Measurements from ENCODE around the gene UVSSA.

Gene UVSSA

DNA sequence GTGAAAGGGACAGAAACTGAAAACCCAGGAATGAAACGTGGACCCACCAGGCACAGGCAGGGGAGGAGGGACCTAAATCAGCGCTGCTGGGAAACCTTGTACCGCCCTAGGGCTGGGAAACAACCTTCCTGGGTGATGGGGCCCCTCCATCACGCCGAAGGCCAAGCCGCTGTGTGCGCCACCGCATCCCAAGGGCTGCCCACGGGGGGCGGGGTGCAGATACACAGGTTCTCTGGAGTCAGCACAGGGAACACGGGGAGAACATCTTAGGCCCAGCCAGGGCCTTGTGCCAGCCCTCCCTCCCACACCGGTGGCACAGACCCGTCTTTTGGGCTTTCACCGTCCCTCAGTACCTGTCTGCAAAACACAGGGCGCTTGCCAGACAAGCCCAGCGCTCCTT lies 13.0 kb downstream of the UVSSA start:
- TF ChIP-seq, protein P1, sequence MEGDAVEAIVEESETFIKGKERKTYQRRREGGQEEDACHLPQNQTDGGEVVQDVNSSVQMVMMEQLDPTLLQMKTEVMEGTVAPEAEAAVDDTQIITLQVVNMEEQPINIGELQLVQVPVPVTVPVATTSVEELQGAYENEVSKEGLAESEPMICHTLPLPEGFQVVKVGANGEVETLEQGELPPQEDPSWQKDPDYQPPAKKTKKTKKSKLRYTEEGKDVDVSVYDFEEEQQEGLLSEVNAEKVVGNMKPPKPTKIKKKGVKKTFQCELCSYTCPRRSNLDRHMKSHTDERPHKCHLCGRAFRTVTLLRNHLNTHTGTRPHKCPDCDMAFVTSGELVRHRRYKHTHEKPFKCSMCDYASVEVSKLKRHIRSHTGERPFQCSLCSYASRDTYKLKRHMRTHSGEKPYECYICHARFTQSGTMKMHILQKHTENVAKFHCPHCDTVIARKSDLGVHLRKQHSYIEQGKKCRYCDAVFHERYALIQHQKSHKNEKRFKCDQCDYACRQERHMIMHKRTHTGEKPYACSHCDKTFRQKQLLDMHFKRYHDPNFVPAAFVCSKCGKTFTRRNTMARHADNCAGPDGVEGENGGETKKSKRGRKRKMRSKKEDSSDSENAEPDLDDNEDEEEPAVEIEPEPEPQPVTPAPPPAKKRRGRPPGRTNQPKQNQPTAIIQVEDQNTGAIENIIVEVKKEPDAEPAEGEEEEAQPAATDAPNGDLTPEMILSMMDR (conservative IDR thresholded peaks at IDR 0.05; ENCODE audit: low read depth, low read length): no peak
- DNase-seq (ENCODE audit: low read depth): no peak
- H3K4me3 ChIP-seq (ENCODE audit: low read length): no peak overlapping the region

- H3K4me3 ChIP-seq (ENCODE audit: low read length): no peak overlapping the region
- TF ChIP-seq, protein P1 (conservative IDR thresholded peaks at IDR 0.05; ENCODE audit: low read depth, low read length): no peak
- DNase-seq (ENCODE audit: low read depth): no peak
Observed at GRCh38 chr4:1360423-1361283, 13.6 kb downstream of the UVSSA start.

DNA sequence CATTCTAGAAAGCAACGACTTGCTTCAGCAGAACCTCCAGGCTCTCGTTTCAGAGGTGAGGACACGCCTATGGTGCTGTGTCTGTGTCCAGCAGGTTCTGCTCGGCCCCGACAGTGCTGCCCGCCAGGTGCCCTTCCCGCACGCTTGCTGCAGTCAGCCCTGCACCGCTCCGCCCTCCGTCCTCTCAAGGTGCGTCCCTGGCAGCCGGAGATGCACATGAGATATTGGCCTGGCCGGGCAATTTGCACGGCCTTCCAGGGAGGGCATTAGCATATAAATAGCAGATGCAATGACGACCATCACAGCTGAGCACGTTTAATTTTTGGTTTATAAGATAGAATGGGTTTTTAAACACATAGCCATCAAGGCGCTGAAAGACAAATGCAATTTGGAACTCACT lies 14.4 kb downstream of the UVSSA start:
- DNase-seq (ENCODE audit: low read depth): no peak
- H3K4me3 ChIP-seq (ENCODE audit: low read length): no peak overlapping the region
- TF ChIP-seq, protein P1 (conservative IDR thresholded peaks at IDR 0.05; ENCODE audit: low read depth, low read length): no peak

GRCh38 chr4:1362046-1362445 lies 15.0 kb downstream of the UVSSA start:
- no peak for DNase-seq (ENCODE audit: low read depth)
- H3K4me3 ChIP-seq (ENCODE audit: low read length): no peak overlapping the region
- TF ChIP-seq, protein P1 (conservative IDR thresholded peaks at IDR 0.05; ENCODE audit: low read depth, low read length): no peak

DNA sequence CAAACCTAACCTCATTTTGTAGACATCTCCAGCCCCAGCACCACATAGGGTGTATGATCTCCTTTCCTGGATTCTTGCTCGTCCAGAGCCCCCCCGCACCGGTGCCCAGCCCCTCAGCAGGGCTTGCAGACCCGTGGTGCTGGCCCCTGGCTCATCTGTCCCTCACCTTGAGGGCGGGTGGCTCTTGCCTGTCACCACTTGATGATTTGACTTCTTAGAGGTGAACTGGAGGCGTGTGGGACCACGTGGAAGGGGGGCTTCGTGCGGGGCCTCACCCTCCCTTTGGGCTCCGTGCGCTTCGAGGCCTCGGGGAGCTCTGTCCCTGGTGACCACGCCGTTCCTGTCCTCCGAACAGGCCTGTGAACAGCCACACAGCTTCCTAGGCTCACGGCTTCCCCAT lies 15.5 kb downstream of the UVSSA start:
- no peak for DNase-seq (ENCODE audit: low read depth)
- TF ChIP-seq, protein P1 (conservative IDR thresholded peaks at IDR 0.05; ENCODE audit: low read depth, low read length): no peak
- H3K4me3 ChIP-seq (ENCODE audit: low read length): no peak overlapping the region

GRCh38 chr4:1363513-1363912 lies 16.5 kb downstream of the UVSSA start:
- H3K4me3 ChIP-seq (ENCODE audit: low read length): no peak overlapping the region
- TF ChIP-seq, protein P1 (conservative IDR thresholded peaks at IDR 0.05; ENCODE audit: low read depth, low read length): no peak
- DNase-seq (ENCODE audit: low read depth): no peak

- DNase-seq (ENCODE audit: low read depth): no peak
- TF ChIP-seq, protein P1 (conservative IDR thresholded peaks at IDR 0.05; ENCODE audit: low read depth, low read length): no peak
- H3K4me3 ChIP-seq (ENCODE audit: low read length): no peak overlapping the region
Observed at GRCh38 chr4:1364217-1364616, 17.2 kb downstream of the UVSSA start.

Measured in retinal pigment epithelial cell (primary cell).